Measurements from ENCODE around the gene GTSE1. TPM values are rescaled to one million over a fixed set of nuclear protein-coding genes. Genes with fewer than 3 reads are reported as not detected.

GTSE1 gene
- total and polyA plus RNA-seq, 2 of the 13 experiments (the other 11 are each of a cell fraction or from before 2014, with no cell fraction given), result 10.7 to 13.5 TPM

- Histone ChIP-seq H3K27me3 (ENCODE audit: control insufficient read depth in 1 of 2, insufficient read depth in 2 of 2, low read length in 2 of 2) (no peaks in the 10 kb centered on the region), H3K4me3 (replicated peaks in 1 of 3; ENCODE audit: insufficient read depth in 1 of 3, low read depth in 2 of 3, low read length in 3 of 3) (no peak overlapping the region), H3K4me1 (ENCODE audit: insufficient read depth, low read length) (no peaks in the 10 kb centered on the region), H3K9me3 (ENCODE audit: low read length) (no peaks in the 10 kb centered on the region), H3K4me2 (ENCODE audit: low read depth, low read length) (no peak overlapping the region), H3K27ac (ENCODE audit: extremely low read length, insufficient read depth, low read length) (no peak overlapping the region), H3K9ac (ENCODE audit: insufficient read depth, low read depth, low read length) (no peak overlapping the region), H4K20me1 (ENCODE audit: insufficient read depth, low read length) (peaks cover 9% of the 10 kb centered on the region), H2AFZ (ENCODE audit: low read length) (no peak overlapping the region), H3K79me2 (ENCODE audit: insufficient read depth, low read length) (no peaks in the 10 kb centered on the region), H3K36me3 (replicated peaks in 1 of 2; ENCODE audit: control insufficient read depth in 1 of 2, insufficient read depth in 2 of 2, low read length in 2 of 2) (peaks cover 53 to 93% of the 10 kb centered on the region in 2 experiments)
- 96% methylated on average over 8 of the region's 22 CpGs for WGBS (ENCODE audit: low lambda C conversion rate)
- in situ Hi-C loops (cut with HindIII; ENCODE audit: extremely low pct_ligation_motif_present, low pct_unique_long_range_greater_than_20kb), result no loop called here
- FAIRE-seq, result no peak
- intact Hi-C loops (cut with micrococcal nuclease; ENCODE audit: unreplicated experiment), result no loop called here
- no TSS peak for BruUV-seq (replicated peaks)
- CTCF ChIA-PET (ENCODE audit: low intra/inter-chr PET ratio, low total read pairs), result no interaction called here
- POLR2A ChIA-PET, result interaction anchor here (1.5 to 6.2 kb wide), 3 partner anchors 10 to 17 kb away, joined by 3 to 41 read pairs (median 9); partner anchors contain the start of genes GTSE1 and TTC38
- ATAC-seq, result no peak
- TF ChIP-seq POLR2G (IDR thresholded peaks at IDR 0.05; ENCODE audit: low read depth, low read length) (0 out of 2 replicates have a peak, but pooled peaks have one; percentile 9), SPEN (CRISPR knock-in tag; IDR thresholded peaks at IDR 0.05; ENCODE audit: low read depth) (no peak), HMGA1 (CRISPR knock-in tag; conservative IDR thresholded peaks at IDR 0.05) (no peak), AGO2 (optimal IDR thresholded peaks at IDR 0.05; ENCODE audit: low read depth, low read length) (peak; percentile 72), ZNF883 (CRISPR knock-in tag; IDR thresholded peaks at IDR 0.05; ENCODE audit: not compliant biosample characterization) (no peak), ZNF501 (CRISPR knock-in tag; IDR thresholded peaks at IDR 0.05) (no peak), NFKBIZ (CRISPR knock-in tag; IDR thresholded peaks at IDR 0.05) (no peak), RXRA (CRISPR knock-in tag; IDR thresholded peaks at IDR 0.05) (no peak)
- no peak for DNase-seq (ENCODE audit: low spot score)
Observed at GRCh38 chr22:46278656-46279645, 17.7 kb upstream of the GTSE1 start.

Data from HepG2 (cell line).